Thyroid gland (tissue), 4 donors: ENCODE measurements around the gene LPP. TPM values are rescaled to one million over a fixed set of nuclear protein-coding genes. Genes with fewer than 3 reads are reported as not detected.

Experiments
- DNase-seq, 2 donors: peaks; one replicate each; pipeline ENCODE4 v3.0.0-alpha.2; 2019
- H3K27ac ChIP-seq, 3 donors: fragments of 200-600 bp; sonication (generic); 1 replicate in 2 of 3; 2 replicates in 1 of 3; pipeline ENCODE4 v1.5.1; 2016 to 2019; ENCODE audit warnings: mild to moderate bottlenecking in 1 of 3, moderate library complexity in 1 of 3
- H3K27me3 ChIP-seq: fragments of 200-600 bp; sonication (generic); one replicate; pipeline ENCODE4 v1.5.1; 2019
- H3K36me3 ChIP-seq, 2 donors: fragments of 200-600 bp; sonication (generic); one replicate each; pipeline ENCODE4 v1.5.1; 2016 to 2019
- H3K4me1 ChIP-seq, 2 donors: fragments of 200-600 bp; sonication (generic); one replicate each; pipeline ENCODE4 v1.5.1; 2017 to 2019
- H3K4me3 ChIP-seq, 3 donors: fragments of 200-600 bp; sonication (generic); replicated peaks in 1 of 3; 1 replicate in 2 of 3; 2 replicates in 1 of 3; pipeline ENCODE4 v1.5.1; 2016; ENCODE audit warnings: mild to moderate bottlenecking in 1 of 3
- H3K9me3 ChIP-seq: fragments of 200-600 bp; sonication (generic); one replicate; pipeline ENCODE4 v1.5.1; 2017
- POLR2A ChIP-seq, 2 donors: fragments of 450-650 bp; IDR thresholded peaks; one replicate each; pipeline ENCODE4 v1.6.1; 2017; ENCODE audit warnings: antibody characterized with exemption in 2 of 2, mild to moderate bottlenecking in 2 of 2, moderate library complexity in 1 of 2
- WGBS, 2 donors: methylation state at CpG; one replicate each; pipeline ENCODE4 v1.1.5; 2017; 5-methylcytosine and 5-hydroxymethylcytosine counted together
- intact Hi-C: fragments of 100-400 bp; cut with DNase I; formaldehyde crosslinking; loops from one replicate; pipeline ENCODE4 v1.15.1; 2023
- total RNA-seq, 4 donors: library from RNA; depleted of rRNA; stranded (reverse); fragments of >200 nt; gene quantifications; one replicate each; pipeline ENCODE4 v1.2.3, GENCODE V29; 2016
- TF ChIP-seq, protein P1 (sequence below), 6 experiments: fragments of 200-600 bp in 3 of 6; fragments of 450-650 bp in 3 of 6; sonication (generic) in 3 of 6; IDR thresholded peaks; one replicate each; pipeline ENCODE4 v1.5.1; 2016 to 2019; ENCODE audit warnings: antibody characterized with exemption in 6 of 6, mild to moderate bottlenecking in 2 of 6, inconsistent platforms in 1 of 6, moderate library complexity in 1 of 6

Gene LPP
- total RNA-seq, 4 donors from 2014 or later = 79.0 to 141 (median 82.8) TPM

DNA sequence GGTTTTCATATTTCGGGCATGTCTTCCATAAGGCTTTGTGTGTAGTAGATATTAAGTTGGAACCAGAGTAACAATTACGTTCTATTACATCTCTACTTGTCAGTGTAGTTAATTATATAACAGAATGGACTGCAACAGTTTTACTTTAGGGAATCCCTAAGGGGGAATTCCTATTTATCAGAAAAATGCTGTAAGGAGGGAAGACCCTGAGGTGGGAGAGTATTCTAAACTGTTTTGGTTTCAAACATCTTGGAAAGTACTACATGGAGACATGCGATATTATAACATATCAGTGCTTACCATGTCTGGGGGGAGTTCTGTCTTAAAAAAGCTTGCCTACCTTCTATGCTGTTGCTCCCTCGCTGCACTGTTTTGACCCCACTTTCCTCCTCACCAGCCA, 238.1 kb downstream of the LPP start:
- DNase-seq = no peak
- 96 to 97% methylated on average over 4 of the region's 4 CpGs for WGBS, 2 donors
- no peaks in the 10 kb centered on the region for H3K9me3 ChIP-seq
- H3K27me3 ChIP-seq = no peaks in the 10 kb centered on the region
- intact Hi-C loops = no loop called here
- H3K36me3 ChIP-seq = no peaks in the 10 kb centered on the region
- H3K27ac ChIP-seq = no peak overlapping the region
- H3K4me1 ChIP-seq = peaks cover 0 to 5% of the 10 kb centered on the region in 2 donors
- H3K4me3 ChIP-seq = no peak overlapping the region
- TF ChIP-seq POLR2A (IDR thresholded peaks at IDR 0.05) = no peak
- TF ChIP-seq, protein P1, sequence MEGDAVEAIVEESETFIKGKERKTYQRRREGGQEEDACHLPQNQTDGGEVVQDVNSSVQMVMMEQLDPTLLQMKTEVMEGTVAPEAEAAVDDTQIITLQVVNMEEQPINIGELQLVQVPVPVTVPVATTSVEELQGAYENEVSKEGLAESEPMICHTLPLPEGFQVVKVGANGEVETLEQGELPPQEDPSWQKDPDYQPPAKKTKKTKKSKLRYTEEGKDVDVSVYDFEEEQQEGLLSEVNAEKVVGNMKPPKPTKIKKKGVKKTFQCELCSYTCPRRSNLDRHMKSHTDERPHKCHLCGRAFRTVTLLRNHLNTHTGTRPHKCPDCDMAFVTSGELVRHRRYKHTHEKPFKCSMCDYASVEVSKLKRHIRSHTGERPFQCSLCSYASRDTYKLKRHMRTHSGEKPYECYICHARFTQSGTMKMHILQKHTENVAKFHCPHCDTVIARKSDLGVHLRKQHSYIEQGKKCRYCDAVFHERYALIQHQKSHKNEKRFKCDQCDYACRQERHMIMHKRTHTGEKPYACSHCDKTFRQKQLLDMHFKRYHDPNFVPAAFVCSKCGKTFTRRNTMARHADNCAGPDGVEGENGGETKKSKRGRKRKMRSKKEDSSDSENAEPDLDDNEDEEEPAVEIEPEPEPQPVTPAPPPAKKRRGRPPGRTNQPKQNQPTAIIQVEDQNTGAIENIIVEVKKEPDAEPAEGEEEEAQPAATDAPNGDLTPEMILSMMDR (IDR thresholded peaks at IDR 0.05) = no peak

DNA sequence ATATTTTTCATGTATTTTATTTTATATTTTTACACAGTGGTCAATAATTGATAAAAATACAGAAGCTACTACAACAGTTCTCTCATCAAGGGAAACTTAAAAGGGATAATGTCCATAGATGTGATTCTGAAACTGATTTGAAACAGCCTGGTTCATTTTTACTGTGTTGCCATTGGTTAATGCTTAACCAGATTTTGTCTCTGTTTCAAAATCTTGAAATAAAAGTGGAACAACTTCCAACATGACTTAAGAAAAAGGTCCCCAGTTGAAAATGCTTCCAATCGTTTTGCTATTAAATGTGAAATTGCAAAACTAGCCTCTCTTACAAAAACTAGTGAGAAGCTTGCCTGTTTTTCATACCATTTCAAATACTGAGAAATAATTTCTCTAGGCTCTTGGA, 240.7 kb downstream of the LPP start:
- DNase-seq = no peak
- no peaks in the 10 kb centered on the region for H3K27me3 ChIP-seq
- no peaks in the 10 kb centered on the region for H3K36me3 ChIP-seq
- no peaks in the 10 kb centered on the region for H3K9me3 ChIP-seq
- H3K4me3 ChIP-seq = no peak overlapping the region
- no peak overlapping the region for H3K27ac ChIP-seq
- intact Hi-C loops = no loop called here
- H3K4me1 ChIP-seq = peaks cover 0 to 6% of the 10 kb centered on the region in 2 donors
- TF ChIP-seq, protein P1 (IDR thresholded peaks at IDR 0.05) = no peak
- TF ChIP-seq POLR2A (IDR thresholded peaks at IDR 0.05) = no peak
- 68 to 79% methylated on average over 1 of the region's 1 CpG for WGBS, 2 donors

DNA sequence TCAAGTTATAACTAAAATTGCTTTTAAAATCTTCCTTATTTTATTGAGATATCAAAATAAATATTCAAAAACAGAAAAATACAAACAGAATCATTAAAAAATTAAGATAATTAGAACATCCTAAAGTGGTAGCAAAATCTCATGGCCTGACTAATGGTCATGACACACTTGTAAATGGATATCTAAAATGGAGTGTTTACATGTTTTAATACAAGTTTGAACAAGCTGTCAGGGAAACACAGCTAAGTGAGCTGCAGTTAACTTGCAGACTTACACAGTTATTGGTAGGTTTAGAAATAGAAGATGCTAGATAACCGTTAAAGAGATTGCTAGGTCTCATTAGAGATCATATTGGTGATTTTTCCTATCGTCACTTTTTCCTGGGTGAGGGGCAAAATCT, 242.3 kb downstream of the LPP start:
- intact Hi-C loops = no loop called here
- H3K27ac ChIP-seq = no peak overlapping the region
- no peak for DNase-seq
- WGBS, 2 donors = 95 to 96% methylated on average over 2 of the region's 2 CpGs
- H3K9me3 ChIP-seq = no peaks in the 10 kb centered on the region
- H3K36me3 ChIP-seq = no peaks in the 10 kb centered on the region
- H3K4me1 ChIP-seq = peaks cover 0 to 3% of the 10 kb centered on the region in 2 donors
- H3K4me3 ChIP-seq = no peak overlapping the region
- no peaks in the 10 kb centered on the region for H3K27me3 ChIP-seq
- TF ChIP-seq, protein P1 (IDR thresholded peaks at IDR 0.05) = no peak
- no peak for TF ChIP-seq POLR2A (IDR thresholded peaks at IDR 0.05)

DNA sequence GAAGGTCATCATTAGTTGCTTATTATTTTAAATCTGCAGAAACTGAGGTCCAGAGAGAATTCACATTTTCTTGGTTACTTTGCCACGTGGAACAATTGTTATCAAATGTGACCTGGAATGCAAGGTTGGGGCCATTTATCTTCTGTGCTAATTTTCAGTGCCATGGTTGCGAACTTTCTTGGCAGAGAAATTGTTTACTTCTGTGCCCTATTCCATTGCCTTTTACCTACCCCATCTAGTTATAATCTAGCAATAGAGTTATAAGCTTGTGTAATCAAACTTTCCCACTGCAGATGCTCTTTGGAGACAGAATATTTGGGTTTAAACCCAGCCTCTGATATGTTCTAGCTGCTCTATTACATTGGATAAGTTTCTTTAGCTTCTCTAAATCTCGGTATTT, 242.9 kb downstream of the LPP start:
- Histone ChIP-seq H3K4me3 (no peak overlapping the region), H3K27me3 (no peaks in the 10 kb centered on the region), H3K4me1 (peaks cover 0 to 3% of the 10 kb centered on the region in 2 donors), H3K27ac (no peak overlapping the region), H3K9me3 (no peaks in the 10 kb centered on the region), H3K36me3 (no peaks in the 10 kb centered on the region)
- TF ChIP-seq POLR2A (IDR thresholded peaks at IDR 0.05) = no peak
- TF ChIP-seq, protein P1 (IDR thresholded peaks at IDR 0.05) = no peak
- intact Hi-C loops = no loop called here
- DNase-seq = no peak
- 75% methylated on average over 3 of the region's 3 CpGs for whole genome bisulfite sequencing, 2 donors

DNA sequence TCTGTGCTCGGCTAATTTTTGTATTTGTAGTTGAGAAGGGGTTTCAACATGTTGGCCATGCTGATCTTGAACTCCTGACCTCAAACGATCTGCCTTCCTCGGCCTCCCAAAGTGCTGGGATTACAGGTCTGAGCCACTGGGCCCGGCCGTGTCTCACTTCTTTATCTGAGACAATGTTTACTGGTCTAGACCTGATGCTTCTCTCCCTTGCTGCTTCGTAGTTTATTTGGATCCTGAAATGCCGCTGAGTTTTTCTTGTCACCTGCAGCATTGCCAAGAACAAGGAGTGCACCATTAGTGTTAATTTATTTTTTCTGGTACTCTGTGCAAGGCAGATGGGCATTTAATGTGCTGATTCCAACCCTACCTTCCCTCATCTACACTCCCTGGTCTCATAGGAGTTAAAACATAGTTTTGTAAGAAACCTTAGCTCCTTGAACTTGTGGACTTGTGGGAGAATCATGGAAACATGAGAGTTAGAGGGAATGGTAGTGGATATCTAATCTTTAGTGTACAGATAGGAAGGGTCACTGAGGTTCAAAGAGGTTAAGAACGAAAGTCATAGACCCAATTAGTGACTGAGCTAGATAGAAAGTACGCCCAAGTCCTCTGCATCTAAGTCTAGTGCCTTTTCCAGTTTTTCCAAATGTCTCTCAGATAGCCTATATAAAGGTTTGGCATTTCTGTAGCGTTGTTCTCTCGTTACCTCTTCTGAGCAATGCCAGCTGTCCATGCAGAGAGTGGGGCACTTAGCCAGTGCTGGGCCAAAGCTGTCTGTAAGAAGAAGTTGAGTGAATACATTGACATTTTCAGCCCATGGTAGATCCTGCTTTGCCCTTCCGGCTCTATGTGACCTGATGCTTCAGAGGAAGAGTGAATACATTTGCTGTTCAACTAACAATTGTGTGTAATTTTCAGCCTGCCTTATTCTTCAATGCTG, 244.1 kb downstream of the LPP start:
- H3K4me3 ChIP-seq = no peak overlapping the region

More for the DNA sequence above, 244.1 kb downstream of the LPP start:
- H3K36me3 ChIP-seq = no peaks in the 10 kb centered on the region
- no peak for TF ChIP-seq POLR2A (IDR thresholded peaks at IDR 0.05)
- TF ChIP-seq, protein P1 (IDR thresholded peaks at IDR 0.05) = no peak
- DNase-seq = no peak
- 94 to 95% methylated on average over 12 of the region's 12 CpGs for WGBS, 2 donors
- H3K9me3 ChIP-seq = no peaks in the 10 kb centered on the region
- intact Hi-C loops = no loop called here
- H3K4me1 ChIP-seq = peaks cover 0 to 3% of the 10 kb centered on the region in 2 donors
- no peak overlapping the region for H3K27ac ChIP-seq
- no peaks in the 10 kb centered on the region for H3K27me3 ChIP-seq
